Epidermal melanocyte (primary cell): ENCODE measurements around the gene MRPL34.

ENCODE experiments used
- DNase-seq: peaks from one replicate; pipeline ENCODE4 v3.0.0; 2011; ENCODE audit warnings: low spot score; ENCODE audit not compliant: insufficient read length

MRPL34 gene

DNA sequence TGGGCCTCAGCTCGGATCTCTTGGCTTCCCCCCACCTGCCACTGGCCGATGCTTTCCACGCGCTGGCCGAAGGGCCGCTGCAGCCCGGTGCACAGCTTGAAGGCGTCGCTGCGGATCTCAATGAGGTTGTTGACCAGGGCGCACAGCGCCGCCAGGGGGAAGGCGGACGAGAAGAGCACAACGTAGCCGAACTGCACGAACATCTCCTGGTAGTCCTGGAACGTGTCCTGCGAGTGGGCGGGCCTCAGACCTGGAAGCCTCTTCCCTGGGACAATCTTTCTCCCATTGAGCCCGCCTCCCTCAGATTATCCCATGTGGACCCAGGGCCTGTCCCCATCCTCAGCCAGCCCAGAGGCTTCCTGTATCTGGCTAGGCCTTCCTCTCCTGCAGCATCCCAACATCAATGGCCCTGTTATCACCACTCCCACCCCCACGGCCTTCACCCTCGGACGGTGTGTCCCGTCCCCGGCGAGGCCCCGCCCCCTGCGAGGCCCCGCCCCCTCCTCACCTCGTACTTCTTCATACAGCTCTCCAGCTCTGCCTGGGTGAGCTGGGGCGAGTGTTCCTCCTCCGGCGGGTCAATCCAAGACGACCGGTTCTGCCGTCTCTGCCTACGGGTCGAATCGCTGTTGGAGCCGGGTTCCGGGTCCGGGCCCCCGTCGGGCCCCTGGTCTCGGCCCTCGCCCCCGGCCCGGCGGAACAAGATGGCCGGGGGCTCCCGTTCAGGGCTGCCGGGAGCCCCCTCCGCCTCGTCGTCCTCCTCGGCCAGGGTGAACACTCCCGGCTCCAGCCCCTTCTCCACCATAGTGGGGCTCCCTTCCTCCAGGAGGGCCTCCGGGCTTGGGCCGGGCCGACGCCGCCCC lies 22.2 kb downstream of the MRPL34 start:
- peak; percentile 21 for DNase-seq

DNA sequence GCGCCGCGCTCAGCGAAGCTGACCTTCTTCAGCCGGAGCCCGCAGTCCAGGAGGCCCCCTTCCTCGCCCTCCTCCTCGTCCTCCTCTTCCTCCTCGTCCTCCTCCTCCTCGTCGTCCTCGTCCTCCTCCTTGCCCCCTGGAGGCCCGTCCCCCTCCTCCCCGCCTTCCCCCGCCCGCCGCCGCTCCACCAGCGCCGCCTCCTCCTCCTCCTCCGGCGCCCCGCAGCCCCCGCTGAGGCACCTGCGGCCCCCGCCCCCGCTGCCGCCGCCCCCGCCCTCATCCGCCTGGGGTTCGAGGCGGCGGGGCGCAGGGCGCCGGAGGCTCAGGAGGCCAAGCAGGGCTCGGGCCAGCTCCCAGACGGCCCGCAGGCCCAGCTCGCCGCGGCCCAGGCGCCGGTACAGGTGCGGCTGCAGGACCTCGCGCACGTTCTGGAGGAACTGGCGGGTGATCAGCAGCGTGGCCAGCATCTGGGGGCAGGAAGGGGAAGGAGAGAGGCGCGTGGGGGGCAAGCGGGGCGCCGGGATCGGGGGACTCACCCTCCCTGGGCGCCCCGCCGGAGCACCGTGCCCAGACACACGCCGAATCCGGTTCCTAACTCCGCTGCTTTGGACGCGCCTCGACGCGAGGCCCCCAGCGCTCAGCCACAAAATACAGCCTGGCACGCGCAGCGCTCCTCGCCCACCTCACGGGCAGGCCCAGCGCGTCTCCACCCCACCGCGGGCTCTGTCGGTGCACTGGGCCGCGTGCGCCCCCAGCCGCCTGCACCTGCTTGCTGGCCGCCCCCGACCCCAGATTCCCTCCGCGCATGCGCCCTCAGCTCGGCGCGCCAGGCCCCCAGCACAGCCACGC lies 23.1 kb downstream of the MRPL34 start:
- DNase-seq: peak; percentile 15

DNA sequence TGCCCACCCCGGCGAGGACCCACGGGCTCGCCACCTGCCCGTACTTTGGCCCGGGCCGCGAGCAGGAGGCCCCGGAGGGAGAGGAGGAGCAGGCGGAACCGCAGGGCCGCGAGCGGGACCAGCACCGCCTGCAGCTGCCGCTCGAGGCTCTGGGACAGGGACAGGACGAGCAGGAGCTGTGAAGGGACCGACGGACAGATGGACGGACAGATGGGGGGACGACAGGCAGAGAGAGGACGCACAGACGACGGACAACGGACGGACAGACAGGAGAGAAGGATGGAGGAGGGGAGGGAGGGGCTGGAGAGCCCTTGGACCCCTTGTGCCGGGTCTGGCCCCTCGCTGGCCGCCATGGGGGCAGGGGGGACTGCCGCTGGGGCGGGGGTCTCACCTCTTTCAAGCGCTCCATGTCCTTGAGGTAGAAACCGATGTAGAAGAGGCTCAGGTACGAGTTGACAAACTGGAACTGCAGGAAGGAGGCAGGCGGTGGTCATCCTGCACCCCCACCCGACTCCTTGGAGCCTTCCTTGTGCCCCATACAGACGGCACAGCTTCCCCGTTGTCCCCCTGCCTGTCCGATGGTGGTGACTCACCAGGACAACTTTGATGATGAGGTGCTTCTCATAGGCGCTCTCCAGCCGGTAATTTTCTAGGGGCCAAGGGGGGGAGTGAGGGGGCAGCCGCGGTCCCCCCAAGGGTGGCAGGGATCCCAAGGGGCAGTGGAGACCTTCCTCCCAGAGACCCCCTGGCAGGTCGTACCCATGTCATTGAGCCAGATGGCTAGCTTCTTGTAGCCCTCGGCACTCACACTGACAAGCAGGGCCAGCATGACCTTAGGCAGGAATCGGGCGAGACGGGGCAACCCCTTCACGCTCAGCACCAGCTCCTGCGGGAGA lies 23.9 kb downstream of the MRPL34 start:
- DNase-seq: peak; percentile 10

DNA sequence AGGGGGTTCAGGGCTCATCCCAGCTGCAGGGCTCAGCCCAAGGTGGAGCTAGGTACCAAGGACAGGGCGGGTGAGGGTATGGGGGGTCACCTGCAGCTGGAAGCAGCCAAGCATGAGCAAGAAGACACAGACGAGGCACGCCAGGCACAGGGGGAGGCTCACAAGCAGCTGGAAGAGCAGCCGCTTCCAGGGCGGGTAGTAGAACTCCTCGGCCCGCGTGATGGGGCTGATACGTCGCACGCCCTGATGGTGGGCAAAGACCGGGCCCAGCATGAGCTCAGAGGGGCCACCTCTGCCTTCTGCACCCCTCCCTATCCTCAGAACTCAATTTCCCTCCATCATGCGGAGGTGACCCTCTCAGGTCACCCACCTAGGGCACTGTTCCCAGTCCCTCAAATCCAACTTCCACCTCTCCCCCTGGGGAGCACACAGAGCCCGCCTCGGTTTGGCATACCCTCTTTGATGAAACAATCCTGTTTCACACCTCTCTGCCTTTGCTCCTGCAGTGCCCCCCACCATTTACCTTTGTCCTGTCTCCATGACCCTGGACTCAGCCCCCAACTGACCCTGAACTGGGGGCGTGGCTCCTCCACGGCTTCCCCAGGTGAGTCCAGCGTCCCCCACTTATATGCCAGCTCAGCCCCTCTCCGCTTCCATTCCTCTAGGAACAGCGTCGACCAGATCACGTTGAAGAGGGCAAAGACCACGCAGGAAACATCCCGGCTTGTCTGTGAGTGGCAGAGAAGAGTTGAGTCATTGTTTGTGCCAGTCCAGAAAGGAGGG lies 24.8 kb downstream of the MRPL34 start:
- no peak for DNase-seq

DNA sequence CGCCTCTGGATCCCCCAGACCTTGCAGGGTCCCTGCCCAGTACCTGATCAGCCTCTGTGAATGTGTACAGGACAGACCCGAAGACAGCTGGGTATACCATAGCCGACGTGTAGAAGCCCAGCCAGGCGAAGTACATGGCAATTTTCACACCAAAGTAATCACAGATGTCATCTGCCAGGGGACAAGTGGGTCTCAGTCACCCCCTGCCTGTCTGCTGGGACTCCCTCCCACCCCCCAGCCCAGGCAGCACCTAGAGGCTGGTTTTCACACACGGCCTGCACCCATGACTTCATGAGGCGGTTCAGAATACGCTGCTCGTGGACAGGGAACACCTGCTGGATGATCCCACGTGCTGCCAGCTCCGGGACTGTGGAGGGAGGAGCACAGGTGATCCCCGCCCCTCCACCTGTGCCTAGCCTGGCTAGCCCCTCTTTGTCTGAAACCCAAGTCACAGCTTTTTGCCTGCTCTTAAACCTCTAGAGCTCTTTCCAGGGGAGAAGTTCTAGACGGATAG lies 25.4 kb downstream of the MRPL34 start:
- no peak for DNase-seq

DNA sequence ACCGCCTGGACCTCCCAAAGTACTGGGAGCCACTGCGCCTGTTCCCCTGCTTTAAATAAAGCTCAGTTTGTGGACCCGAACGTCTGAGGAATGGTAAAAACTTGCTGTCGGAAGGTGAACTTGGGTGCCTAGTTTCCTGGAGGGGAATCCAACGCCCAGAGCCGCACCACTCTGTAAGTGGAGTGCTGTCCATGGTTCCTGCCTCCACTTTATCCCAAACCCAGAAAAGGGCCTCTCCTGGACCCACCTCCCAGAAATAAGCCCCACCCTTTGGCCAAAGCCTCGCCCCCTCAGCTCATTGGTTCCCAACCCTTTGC lies 26.6 kb downstream of the MRPL34 start:
- DNase-seq: no peak

DNA sequence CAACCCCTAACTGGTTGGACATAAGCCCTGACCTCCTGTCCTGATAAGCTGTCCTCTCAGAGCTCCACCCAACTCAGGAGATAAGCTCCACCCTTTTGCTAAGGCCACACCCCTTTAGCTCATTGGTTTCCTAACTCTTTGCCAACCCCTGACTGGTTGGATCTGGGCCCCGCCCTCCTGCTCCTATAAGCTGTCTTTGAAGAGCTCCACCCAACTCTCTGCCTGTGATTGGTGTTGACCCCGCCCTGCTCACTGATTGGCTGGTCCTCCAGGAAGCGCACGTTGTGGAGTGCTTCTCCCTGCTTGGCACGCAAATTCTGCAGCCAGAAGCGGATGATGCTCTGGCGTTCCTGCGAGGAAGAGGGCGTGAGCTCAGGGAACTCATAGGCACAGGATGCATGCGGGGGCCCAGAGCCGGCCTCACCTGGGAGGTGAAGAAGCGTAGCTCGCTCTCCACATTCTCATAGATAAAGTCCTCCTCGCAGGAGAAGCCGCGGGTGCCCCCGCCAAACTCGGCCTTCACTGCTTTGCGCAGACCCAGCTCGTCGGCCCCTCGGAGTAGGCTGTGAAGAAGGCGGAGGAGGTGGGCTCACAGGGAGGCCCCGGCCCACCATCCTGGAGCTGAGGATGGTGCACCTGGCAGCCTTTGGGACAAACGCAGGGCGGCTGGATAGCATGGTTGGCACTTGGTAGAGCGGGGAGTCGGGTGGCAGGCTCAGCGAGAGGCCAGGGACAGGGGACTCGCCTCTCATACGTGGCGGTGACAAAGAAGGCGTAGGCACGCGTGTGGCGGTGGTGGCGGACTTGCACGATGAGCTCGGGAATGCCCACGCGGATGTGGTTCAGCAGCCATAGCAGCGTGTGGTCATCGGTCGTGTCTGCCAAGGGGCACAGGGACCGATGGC lies 27.3 kb downstream of the MRPL34 start:
- DNase-seq: no peak

DNA sequence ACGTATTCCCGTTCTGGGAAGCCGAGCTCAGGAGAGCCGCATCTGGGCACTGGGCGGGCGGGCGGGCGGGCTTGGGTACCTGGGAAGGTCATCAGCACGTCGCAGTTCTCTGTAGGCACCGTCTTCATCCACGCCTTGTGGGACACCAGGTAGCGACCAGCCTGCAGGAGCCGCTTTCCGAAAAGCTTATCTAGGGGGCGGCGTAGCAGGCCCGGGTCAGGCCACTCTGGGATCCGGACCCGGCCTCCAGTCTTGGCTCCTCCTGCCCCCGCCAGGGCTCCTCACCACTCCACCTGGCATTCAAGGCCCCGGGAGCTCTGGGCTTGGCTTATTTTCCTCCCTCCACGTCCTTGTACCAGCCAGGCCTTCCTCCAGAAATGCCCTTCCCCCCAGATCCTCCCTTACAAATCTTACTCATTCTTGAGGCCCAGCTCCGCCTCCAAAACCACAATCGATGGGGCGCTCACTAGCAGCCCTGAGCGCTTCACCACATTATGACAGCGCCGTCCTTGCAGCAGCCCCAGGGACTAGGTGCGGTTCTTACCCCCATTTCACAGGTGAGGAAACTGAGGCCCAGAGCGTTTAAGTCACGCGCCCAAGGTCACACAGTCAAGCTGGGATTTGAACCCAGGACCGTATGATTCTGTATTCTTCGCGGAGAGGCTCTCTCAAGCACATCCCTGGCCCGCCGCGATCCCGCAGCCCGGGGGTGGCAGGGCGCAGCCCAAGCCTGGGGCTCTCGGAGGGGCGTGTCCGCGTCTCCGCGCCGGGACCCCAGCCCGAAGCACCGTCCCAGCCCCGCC lies 28.1 kb downstream of the MRPL34 start:
- no peak for DNase-seq

DNA sequence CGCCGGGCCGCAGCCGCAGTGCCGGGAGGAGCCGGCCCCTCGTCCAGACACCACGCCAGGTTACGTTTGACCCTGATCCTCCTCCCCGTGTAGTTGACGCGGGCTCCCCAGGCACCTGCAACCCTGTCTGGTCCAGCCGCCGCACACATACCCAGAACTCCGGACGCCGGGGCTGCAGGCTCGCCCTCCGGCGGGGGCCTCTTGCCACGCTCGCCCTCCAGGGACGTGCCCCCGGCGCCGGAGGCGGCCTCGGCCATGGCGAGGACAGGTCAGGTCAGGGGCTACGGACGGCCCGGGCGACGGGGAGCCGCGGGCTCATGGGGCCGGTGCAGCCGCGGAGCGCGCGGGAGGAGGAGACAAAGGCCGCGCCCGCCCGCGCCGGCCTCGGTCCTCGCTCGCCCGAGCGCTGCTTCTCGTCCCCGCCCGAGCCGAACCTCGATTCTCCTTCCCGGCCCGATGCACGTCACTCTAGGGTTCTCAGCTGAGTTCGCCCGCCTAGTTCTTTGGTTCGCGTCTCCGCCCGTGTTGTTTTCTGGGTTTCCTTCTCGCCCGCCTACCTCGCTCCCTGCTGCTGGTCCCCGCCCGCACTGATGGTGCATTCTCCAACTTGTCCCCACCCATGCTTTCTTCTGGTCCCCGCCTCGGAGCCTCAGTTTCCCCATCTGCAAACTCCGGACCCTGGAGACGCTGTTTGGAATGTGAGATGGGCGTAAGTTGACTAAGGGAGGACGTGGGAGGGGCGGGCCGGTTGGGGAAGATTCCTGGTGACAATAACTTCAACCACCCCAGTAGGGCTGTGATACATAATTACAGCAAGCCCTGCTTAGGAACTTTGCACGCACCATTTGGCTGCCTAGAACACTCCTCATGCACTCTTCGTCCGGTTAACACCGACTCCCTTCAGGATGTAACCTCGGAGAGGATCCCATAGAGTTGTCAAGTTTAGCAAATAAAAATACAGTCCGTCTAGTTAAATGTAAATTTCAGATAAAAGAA lies 29.0 kb downstream of the MRPL34 start, which contains the start of gene ANO8:
TSS of gene ANO8 (minus strand) at position 442 of the 996 bp plus-strand sequence. CDS start at position 257, 185 bp downstream.
- DNase-seq: peak; percentile 99

DNA sequence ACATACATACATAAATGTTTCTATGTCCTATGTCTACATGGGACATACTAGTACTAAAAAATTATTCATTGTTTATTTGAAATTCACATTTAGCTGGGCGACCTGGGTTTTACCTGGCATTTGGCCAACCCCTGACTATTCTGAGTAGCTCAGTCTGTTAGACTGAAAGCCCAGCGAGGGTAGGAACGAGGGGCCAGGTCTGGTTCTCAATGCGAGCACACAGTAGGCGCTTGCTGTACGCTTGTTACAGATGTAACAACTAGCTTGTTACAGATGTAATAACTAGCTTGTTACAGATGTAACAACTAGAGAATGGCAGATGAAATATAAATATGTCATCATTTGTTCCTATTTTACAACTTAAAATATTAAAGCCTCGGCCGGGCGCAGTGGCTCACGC lies 29.9 kb downstream of the MRPL34 start:
- DNase-seq: no peak

DNA sequence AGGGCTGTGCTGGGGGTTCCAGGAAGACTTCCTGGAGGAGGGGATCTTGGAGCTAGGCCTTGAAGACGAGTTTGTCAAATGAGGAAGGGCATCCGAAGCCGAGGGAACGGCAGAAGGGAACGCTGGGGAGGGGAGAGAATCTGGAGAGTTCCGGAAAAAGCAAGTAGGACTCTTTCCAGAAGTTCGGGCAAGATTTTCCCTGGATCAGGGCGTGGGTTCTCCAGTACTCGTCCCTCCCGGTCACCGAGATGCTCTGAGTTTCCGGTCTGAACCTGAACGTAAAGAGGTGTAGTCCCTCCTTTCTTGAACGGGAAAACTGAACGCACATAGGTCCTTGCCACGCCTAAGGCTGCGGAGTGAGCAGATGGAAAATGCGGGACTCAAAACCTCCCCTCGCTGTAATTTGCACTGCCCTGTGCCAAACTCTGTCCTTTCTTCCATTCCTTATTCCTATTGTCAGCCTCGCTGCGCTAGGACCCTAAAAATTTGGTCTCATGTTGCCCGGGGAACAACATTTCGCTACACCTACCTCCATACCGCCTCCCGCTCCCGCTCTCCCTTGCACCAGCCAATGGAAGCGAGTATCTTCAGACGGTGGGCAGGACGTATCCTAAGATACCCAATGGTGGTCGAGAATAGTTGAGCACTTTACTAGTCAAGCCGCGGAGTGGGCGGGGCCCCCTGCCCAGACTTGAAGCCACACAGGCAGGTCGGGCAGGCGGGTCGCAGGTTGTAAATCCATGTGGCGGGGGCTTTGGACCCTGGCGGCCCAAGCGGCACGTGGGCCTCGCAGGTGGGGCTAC lies 31.4 kb downstream of the MRPL34 start, which contains the start of gene GTPBP3:
TSS of gene GTPBP3 (plus strand) at position 682 of the 803 bp plus-strand sequence. CDS start at position 741, 59 bp downstream.
- DNase-seq: peak; percentile 99

DNA sequence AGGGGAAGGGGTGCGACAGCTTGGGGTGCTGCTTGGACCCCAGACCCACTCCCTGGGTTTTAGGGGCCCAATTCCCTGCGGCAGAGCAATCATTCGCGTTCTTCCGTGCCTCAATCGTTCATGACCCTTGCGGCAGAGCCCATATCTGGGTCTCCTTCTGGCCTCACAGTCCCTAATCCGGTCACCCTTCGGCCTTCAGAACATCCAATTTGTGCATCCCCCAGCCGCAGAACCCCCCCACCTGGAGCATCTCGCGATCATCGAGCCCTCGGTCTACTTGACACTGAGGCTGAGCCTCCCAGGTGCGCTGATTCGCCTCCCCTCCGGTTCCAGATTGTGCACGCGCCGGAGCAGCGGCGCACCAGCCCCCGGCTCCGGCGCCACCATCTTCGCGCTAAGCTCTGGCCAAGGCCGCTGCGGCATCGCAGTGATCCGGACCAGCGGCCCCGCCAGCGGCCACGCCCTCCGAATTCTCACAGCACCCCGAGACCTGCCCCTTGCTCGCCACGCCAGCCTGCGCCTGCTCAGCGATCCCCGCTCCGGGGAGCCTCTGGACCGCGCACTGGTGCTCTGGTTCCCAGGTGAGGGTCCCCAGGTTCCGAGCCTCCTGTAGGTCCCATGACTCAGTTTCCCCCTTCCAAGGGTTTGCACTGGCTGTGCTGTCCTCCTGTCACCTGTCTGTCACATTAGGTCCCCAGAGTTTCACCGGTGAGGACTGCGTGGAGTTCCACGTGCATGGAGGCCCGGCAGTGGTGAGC lies 32.2 kb downstream of the MRPL34 start:
- DNase-seq: no peak

DNA sequence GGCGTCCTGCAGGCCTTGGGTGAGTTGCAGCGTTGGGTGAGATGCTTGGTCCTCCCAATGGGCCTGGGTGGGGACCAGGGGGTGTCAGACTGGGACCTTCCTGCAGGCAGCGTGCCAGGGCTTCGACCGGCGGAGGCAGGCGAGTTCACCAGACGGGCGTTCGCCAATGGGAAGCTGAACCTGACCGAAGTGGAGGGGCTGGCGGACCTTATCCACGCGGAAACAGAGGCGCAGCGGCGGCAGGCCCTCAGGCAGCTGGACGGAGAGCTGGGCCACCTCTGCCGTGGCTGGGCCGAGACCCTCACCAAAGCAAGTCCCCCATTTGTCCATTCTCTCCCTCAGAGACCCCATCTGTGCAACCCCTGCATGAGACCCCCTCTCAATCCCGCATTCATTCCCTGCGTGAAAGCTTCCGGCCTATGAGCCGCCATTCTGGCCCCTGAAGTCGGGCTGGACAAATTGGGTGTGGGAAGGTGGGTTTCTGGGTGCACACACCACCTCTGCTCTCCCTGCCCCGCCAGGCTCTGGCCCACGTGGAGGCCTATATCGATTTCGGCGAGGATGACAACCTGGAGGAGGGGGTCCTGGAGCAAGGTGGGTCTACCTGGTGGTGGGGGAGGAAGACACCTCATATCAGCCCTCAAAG lies 32.9 kb downstream of the MRPL34 start:
- DNase-seq: no peak

DNA sequence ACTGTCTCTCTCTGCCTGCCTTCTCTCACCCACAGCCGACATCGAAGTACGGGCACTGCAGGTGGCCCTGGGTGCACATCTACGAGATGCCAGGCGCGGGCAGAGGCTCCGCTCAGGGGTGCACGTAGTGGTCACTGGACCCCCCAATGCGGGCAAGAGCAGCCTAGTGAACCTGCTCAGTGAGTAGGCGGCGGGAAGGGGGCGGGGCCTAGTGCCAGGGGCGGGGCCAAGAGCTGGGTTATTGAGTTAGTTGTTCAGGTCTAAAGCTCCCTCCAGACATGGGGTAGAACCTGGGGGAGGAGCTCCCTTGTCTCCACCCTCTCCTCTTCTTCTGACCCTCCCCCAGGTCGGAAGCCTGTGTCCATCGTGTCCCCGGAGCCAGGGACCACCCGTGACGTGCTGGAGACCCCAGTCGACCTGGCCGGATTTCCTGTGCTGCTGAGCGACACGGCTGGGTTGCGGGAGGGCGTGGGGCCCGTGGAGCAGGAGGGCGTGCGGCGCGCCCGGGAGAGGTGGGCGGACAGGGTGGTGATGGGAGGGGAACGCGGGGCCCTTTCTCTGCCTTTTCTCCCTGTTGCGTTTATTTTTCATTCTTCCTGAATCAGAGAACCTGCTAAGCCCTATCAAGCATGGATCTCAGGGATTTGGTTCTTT lies 33.5 kb downstream of the MRPL34 start:
- no peak for DNase-seq
